Fibroblast of peridontal ligament (primary cell): Measurements from ENCODE around the gene CORIN.
"Not testable (repeated sequence)": the region's sequence is repeated elsewhere in the genome, so short reads cannot be mapped to it uniquely, and the experiment has no call there.

ENCODE experiments used
- DNase-seq: peaks from one replicate; pipeline ENCODE4 v3.0.0-alpha.2; 2010; ENCODE audit errors: extremely low read depth

The CORIN gene

DNA sequence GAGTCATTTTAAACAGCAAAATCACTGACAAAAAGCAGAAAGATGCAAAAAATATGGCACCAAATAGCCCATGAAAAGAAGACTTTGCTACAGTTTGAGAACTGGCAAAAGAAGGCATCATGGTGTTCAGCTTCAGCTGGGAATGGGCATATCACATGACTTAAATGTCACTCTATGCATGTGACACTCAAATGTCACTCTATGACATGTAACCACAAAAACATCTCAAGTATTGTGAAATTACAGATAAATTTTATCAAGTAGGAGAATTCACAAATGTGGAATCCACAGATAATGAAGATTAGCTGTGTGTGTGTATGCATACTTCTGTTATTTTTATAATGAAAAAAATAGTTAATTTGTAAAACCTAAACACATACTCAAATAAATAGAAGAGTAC, 270.9 kb downstream of the CORIN start:
- DNase-seq = no peak

DNA sequence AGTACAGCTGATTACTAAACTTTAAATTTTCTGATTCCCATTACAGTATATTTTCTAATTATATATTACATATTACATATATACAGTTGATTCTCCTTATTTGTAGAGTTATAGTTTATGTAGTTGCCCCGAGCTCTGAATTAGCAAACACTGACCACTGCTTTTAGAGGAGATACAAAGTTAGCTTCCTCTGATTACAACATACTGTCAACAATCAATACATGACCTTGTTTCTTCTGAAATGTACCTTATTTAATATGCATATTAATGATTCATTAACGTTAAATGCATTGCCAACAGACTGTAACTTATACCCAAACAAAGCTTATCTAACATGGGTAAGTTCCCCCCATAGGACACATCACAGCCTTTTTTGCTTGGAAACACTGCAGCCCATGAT, 271.3 kb downstream of the CORIN start:
- DNase-seq = no peak

DNA sequence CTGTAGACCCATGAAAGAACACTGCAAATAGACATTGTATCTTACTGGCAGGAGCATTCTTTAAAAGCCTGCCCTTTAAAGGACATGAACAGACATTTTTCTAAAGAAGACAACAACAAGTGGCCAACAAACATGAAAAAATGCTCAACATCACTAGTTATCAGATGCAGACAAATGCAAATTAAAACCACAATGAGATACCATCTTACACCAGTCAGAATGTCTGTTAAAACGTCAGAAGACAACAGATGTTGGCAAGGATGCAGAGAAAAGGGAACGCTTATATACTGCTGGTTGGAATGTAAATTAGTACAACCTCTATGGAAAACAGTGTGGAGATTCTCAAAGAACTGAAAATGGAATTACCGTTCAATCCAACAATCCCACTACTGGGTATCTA, 275.6 kb downstream of the CORIN start:
- no peak for DNase-seq

GRCh38 chr4:47561331-47561730, 276.5 kb downstream of the CORIN start:
- DNase-seq = no peak

DNA sequence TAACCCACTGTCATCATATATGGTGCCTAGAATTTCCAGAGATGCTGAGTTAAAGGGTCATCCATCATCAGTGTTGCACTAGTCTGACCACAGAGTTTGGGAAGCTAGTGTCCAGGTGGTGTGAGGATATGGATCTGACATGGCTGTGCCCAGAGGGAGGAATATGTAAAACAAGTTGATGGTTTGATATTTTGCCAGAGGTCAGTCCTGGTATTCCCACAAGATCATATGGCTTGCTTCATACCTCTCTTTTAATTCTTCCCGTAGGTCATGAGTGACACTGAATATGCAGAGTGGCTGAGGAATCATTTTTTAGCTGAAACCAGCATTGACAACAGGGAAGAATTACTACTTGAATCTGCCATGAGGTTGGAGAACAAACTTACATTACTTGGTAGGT, 277.2 kb downstream of the CORIN start:
- no peak for DNase-seq

DNA sequence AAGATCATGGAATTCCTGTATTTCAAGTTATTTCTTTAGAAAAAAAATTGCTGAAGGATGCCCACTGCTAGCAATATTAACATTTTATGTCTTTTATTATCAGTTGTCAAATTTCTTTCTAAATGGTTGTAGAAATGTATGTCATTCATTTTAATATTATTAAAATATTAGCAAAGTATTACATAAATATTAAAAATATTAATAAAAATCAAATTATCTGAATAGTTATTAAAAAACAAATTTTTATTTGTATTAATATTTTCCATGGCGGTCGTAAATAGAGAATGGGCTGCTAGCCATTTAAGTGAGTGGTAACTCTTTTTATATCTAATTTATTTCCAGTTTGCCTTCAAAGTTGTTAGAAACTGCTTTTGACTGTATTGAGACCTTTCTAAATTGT, 280.6 kb downstream of the CORIN start:
- no peak for DNase-seq

GRCh38 chr4:47555920-47556319, 281.9 kb downstream of the CORIN start:
- not testable (repeated sequence) for DNase-seq

GRCh38 chr4:47553329-47554125, 284.3 kb downstream of the CORIN start:
- DNase-seq = no peak

DNA sequence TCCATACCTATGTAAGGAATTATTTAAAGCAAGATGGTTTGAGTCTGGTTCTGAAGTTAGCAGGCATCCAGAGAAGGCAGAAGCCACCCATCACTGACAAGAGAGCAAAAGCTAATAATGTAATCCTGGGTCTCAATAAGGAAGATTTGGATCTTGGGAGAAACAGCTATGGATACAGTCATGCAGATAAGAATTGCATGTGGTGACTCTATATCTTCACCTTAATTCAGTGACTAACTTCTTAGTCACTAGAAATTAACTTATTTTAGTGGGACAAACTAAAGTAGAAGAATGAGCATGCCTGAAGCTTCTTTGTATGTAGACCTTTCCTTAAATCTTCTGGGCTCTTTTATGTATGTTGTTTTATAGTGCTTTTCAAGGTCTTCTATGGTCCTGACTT, 286.2 kb downstream of the CORIN start:
- no peak for DNase-seq

GRCh38 chr4:47550899-47551548, 286.8 kb downstream of the CORIN start:
- peak; percentile 35 for DNase-seq

GRCh38 chr4:47550357-47550756, 287.5 kb downstream of the CORIN start:
- not testable (repeated sequence) for DNase-seq
